ENCODE results near the gene FLACC1.

The FLACC1 gene

DNA sequence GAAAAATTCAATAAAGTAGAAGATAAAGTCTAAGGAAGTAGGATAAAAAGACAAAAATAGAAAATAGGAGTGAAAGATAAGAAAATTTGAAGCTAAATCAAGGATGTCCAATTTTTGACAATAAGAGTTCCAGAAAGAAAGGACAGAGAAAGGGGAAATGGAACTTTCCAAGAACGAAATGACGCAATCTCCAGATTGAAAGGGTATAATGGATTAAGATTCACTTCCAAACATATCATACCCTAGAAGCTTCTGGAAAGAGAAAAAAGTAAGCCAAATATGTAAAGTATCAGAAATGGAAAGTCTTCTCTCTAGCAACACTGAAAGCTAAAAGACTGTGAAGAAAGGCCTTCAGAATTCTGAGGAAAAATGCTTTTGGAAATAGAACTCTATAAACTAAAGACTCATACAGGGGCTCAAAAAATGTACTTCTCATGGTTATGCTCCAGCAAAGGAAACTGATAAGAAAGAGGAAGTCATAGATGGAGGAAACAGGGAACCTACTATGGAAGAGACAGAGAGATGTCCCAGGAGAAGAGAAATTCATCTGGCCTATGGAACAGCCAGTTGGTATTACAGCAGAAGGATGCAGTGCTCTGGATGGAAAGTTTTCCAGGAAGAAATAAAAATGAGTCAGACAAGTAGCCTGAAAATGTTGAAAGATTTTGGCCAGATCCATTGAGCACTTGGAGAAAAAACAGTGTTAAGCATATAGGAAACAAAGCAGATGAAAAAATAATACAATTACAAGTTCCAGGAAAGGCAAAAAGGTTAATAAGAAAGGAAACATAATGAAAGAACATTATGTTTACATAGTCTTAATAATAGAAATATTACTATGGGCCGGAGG lies 76.7 kb downstream of the FLACC1 start:
- no peak for ATAC-seq
- TF ChIP-seq PPARA (CRISPR knock-in tag; IDR thresholded peaks at IDR 0.05; ENCODE audit: borderline replicate concordance) (no peak), ZFP30 (CRISPR knock-in tag; IDR thresholded peaks at IDR 0.05) (no peak), OSR1 (CRISPR knock-in tag; IDR thresholded peaks at IDR 0.05) (no peak), ZNF565 (CRISPR knock-in tag; conservative IDR thresholded peaks at IDR 0.05; ENCODE audit: low read depth) (no peak), ISL1 (CRISPR knock-in tag; IDR thresholded peaks at IDR 0.05) (no peak), TCF4 (CRISPR knock-in tag; IDR thresholded peaks at IDR 0.05; ENCODE audit: borderline replicate concordance) (no peak), ESRRG (CRISPR knock-in tag; IDR thresholded peaks at IDR 0.05) (no peak), SNAI2 (CRISPR knock-in tag; IDR thresholded peaks at IDR 0.05) (no peak), ZNF8 (CRISPR knock-in tag; IDR thresholded peaks at IDR 0.05) (no peak), ARNTL (CRISPR knock-in tag; IDR thresholded peaks at IDR 0.05; ENCODE audit: borderline replicate concordance, low read depth) (no peak), CSDC2 (CRISPR knock-in tag; IDR thresholded peaks at IDR 0.05) (no peak)
- TF ChIP-seq, protein P1, sequence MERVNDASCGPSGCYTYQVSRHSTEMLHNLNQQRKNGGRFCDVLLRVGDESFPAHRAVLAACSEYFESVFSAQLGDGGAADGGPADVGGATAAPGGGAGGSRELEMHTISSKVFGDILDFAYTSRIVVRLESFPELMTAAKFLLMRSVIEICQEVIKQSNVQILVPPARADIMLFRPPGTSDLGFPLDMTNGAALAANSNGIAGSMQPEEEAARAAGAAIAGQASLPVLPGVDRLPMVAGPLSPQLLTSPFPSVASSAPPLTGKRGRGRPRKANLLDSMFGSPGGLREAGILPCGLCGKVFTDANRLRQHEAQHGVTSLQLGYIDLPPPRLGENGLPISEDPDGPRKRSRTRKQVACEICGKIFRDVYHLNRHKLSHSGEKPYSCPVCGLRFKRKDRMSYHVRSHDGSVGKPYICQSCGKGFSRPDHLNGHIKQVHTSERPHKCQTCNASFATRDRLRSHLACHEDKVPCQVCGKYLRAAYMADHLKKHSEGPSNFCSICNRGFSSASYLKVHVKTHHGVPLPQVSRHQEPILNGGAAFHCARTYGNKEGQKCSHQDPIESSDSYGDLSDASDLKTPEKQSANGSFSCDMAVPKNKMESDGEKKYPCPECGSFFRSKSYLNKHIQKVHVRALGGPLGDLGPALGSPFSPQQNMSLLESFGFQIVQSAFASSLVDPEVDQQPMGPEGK (CRISPR knock-in tag; IDR thresholded peaks at IDR 0.05; ENCODE audit: borderline replicate concordance) = no peak
- TF ChIP-seq, protein P2, sequence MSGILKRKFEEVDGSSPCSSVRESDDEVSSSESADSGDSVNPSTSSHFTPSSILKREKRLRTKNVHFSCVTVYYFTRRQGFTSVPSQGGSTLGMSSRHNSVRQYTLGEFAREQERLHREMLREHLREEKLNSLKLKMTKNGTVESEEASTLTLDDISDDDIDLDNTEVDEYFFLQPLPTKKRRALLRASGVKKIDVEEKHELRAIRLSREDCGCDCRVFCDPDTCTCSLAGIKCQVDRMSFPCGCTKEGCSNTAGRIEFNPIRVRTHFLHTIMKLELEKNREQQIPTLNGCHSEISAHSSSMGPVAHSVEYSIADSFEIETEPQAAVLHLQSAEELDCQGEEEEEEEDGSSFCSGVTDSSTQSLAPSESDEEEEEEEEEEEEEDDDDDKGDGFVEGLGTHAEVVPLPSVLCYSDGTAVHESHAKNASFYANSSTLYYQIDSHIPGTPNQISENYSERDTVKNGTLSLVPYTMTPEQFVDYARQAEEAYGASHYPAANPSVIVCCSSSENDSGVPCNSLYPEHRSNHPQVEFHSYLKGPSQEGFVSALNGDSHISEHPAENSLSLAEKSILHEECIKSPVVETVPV (CRISPR knock-in tag; IDR thresholded peaks at IDR 0.05) = no peak
- TF ChIP-seq, protein P3, sequence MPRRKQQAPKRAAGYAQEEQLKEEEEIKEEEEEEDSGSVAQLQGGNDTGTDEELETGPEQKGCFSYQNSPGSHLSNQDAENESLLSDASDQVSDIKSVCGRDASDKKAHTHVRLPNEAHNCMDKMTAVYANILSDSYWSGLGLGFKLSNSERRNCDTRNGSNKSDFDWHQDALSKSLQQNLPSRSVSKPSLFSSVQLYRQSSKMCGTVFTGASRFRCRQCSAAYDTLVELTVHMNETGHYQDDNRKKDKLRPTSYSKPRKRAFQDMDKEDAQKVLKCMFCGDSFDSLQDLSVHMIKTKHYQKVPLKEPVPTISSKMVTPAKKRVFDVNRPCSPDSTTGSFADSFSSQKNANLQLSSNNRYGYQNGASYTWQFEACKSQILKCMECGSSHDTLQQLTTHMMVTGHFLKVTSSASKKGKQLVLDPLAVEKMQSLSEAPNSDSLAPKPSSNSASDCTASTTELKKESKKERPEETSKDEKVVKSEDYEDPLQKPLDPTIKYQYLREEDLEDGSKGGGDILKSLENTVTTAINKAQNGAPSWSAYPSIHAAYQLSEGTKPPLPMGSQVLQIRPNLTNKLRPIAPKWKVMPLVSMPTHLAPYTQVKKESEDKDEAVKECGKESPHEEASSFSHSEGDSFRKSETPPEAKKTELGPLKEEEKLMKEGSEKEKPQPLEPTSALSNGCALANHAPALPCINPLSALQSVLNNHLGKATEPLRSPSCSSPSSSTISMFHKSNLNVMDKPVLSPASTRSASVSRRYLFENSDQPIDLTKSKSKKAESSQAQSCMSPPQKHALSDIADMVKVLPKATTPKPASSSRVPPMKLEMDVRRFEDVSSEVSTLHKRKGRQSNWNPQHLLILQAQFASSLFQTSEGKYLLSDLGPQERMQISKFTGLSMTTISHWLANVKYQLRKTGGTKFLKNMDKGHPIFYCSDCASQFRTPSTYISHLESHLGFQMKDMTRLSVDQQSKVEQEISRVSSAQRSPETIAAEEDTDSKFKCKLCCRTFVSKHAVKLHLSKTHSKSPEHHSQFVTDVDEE (CRISPR knock-in tag; IDR thresholded peaks at IDR 0.05) = no peak

DNA sequence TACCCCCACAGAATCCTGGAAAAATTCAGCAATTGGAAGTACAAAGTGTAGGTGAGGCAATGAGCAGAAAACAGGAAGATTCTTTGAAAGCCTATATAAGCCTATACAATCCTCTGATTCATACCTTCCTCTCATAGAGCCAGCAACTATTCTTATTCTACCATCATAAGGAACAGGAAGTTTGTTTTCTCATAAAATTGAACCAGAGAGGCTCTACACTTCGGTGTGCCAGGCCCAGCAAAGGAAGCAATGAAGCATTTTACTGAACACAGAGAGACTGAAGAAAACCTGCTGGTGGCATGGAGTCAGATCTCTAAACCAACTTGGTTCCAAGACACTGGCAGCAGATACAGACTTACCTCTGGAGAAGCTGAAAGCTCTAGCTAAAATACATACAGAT lies 78.1 kb downstream of the FLACC1 start:
- ATAC-seq = no peak
- TF ChIP-seq GLIS3 (CRISPR knock-in tag; IDR thresholded peaks at IDR 0.05) (no peak), ZFP30 (CRISPR knock-in tag; IDR thresholded peaks at IDR 0.05) (no peak), ZNF8 (CRISPR knock-in tag; IDR thresholded peaks at IDR 0.05) (no peak)

DNA sequence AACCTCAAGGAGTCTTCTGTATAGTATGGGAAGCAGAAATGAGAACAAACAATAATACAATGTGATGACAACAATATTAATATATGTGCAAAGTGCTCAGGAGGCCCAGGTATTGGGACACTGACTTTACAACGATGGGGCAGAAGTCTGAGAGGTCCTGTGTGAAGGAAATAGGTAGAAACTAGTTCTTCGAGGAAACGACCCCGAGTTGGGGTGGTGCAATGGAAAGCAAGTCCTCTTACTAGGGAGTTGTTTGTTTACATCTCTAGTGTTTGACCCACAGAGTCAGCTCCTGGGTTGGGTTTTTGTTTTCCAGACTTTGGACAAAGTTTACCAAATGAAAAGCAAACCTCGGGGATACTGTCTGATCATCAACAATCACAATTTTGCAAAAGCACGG lies 80.6 kb downstream of the FLACC1 start:
- ATAC-seq = no peak
- TF ChIP-seq, protein P3 (CRISPR knock-in tag; IDR thresholded peaks at IDR 0.05) = no peak
- TF ChIP-seq PPARA (CRISPR knock-in tag; IDR thresholded peaks at IDR 0.05; ENCODE audit: borderline replicate concordance) (no peak), ZNF8 (CRISPR knock-in tag; IDR thresholded peaks at IDR 0.05) (no peak), ZFP3 (CRISPR knock-in tag; IDR thresholded peaks at IDR 0.05) (no peak), ZFP30 (CRISPR knock-in tag; IDR thresholded peaks at IDR 0.05) (no peak), ESRRG (CRISPR knock-in tag; IDR thresholded peaks at IDR 0.05) (no peak), OSR1 (CRISPR knock-in tag; IDR thresholded peaks at IDR 0.05) (no peak), BACH2 (CRISPR knock-in tag; IDR thresholded peaks at IDR 0.05; ENCODE audit: borderline replicate concordance) (no peak), TCF4 (CRISPR knock-in tag; IDR thresholded peaks at IDR 0.05; ENCODE audit: borderline replicate concordance) (no peak), GLIS3 (CRISPR knock-in tag; IDR thresholded peaks at IDR 0.05) (no peak), RARB (CRISPR knock-in tag; IDR thresholded peaks at IDR 0.05) (no peak), ZC3H10 (CRISPR knock-in tag; IDR thresholded peaks at IDR 0.05) (no peak)
- TF ChIP-seq, protein P2 (CRISPR knock-in tag; IDR thresholded peaks at IDR 0.05) = no peak
- TF ChIP-seq, protein P1 (CRISPR knock-in tag; IDR thresholded peaks at IDR 0.05; ENCODE audit: borderline replicate concordance) = no peak

All from SK-N-SH treated with all-trans-retinoic acid at 6 μM for 48 hours (cell line).